DND-41 (cell line): Measurements from ENCODE around the gene ZNF334.

Experiments
- CTCF ChIP-seq: IDR thresholded peaks from 2 replicates; pipeline ENCODE4 v1.5.1; 2012; ENCODE audit warnings: borderline replicate concordance, low read length, moderate library complexity, mild to moderate bottlenecking; ENCODE audit not compliant: poor library complexity, severe bottlenecking; ENCODE audit errors: extremely low read depth
- EZH2 ChIP-seq: IDR thresholded peaks from 3 replicates; pipeline ENCODE4 v1.6.1; 2012; ENCODE audit warnings: borderline replicate concordance, low read depth, mild to moderate bottlenecking, moderate library complexity, low read length, inconsistent platforms; ENCODE audit not compliant: severe bottlenecking

DNA sequence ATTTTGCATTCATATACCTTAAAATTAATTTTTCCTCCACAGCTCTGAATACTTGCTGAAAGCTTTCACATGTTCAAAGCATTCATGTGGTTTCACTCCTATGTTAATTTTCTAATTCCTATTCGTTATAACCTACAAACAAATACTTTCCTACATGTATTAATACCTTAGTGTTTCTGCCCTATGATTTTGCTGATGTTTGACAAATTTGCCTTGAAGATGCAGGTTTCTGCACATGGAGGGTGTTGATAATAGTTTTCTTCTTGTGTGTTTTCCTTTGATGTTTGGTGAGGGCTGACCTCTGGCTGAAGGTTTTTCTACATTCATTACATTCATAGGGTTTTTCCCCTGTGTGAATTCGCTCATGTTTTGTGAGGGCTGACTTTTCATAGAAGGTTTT, 57.6 kb downstream of the ZNF334 start:
- no peak for TF ChIP-seq CTCF
- TF ChIP-seq EZH2: no peak
